Measurements from ENCODE around the gene PPIF.
A peak's percentile ranks its signal among the peaks of the same experiment; 100 is the strongest.

Gene PPIF

GRCh38 chr10:79347226-79347893 is at the start of gene PPIF:
PPIF (plus strand) TSS chr10:79347469; CDS start chr10:79347549, 80 bp downstream.
- H3K4me3 Mint-ChIP-seq, result peak within 1 kb of the TSS; percentile 92
- H3K36me3 Mint-ChIP-seq (ENCODE audit: low read depth), result peaks cover 40% of the 10 kb centered on the region
- H3K27ac Mint-ChIP-seq, result peak within 1 kb of the TSS; percentile 94
- no peaks in the 10 kb centered on the region for H3K27me3 Mint-ChIP-seq (ENCODE audit: low read depth)
- peaks cover 51% of the 10 kb centered on the region for H3K4me1 Mint-ChIP-seq (ENCODE audit: low read depth)
- H3K9me3 Mint-ChIP-seq, result no peaks in the 10 kb centered on the region

- Mint-ChIP-seq H3K27ac (no peak overlapping the region), H3K4me3 (no peak overlapping the region), H3K9me3 (no peaks in the 10 kb centered on the region), H3K27me3 (ENCODE audit: low read depth) (no peaks in the 10 kb centered on the region), H3K4me1 (ENCODE audit: low read depth) (peaks cover 27% of the 10 kb centered on the region), H3K36me3 (ENCODE audit: low read depth) (peaks cover 42% of the 10 kb centered on the region)
These were observed 48.6 kb upstream of the PPIF start for GRCh38 chr10:79298403-79299244.

GRCh38 chr10:79299397-79300241 is 47.6 kb upstream of the PPIF start:
- Mint-ChIP-seq H3K27ac (no peak overlapping the region), H3K36me3 (ENCODE audit: low read depth) (peaks cover 43% of the 10 kb centered on the region)

GRCh38 chr10:79300711-79301110 is 46.6 kb upstream of the PPIF start:
- H3K36me3 Mint-ChIP-seq (ENCODE audit: low read depth), result peaks cover 40% of the 10 kb centered on the region
- no peaks in the 10 kb centered on the region for H3K27me3 Mint-ChIP-seq (ENCODE audit: low read depth)
- H3K4me1 Mint-ChIP-seq (ENCODE audit: low read depth), result peaks cover 11% of the 10 kb centered on the region
- H3K4me3 Mint-ChIP-seq, result no peak overlapping the region
- no peak overlapping the region for H3K27ac Mint-ChIP-seq
- no peaks in the 10 kb centered on the region for H3K9me3 Mint-ChIP-seq

More at GRCh38 chr10:79299397-79300241, 47.6 kb upstream of the PPIF start:
- Mint-ChIP-seq H3K9me3 (no peaks in the 10 kb centered on the region), H3K4me3 (no peak overlapping the region), H3K4me1 (ENCODE audit: low read depth) (peaks cover 19% of the 10 kb centered on the region), H3K27me3 (ENCODE audit: low read depth) (no peaks in the 10 kb centered on the region)

- Mint-ChIP-seq H3K27me3 (ENCODE audit: low read depth) (no peaks in the 10 kb centered on the region), H3K4me1 (ENCODE audit: low read depth) (peaks cover 7% of the 10 kb centered on the region), H3K9me3 (no peaks in the 10 kb centered on the region), H3K36me3 (ENCODE audit: low read depth) (peaks cover 40% of the 10 kb centered on the region), H3K4me3 (no peak overlapping the region), H3K27ac (peak overlapping the region; percentile 24)
These were observed 45.3 kb upstream of the PPIF start for GRCh38 chr10:79301754-79302530.

GRCh38 chr10:79303631-79304478 is 43.4 kb upstream of the PPIF start:
- peak overlapping the region; percentile 52 for H3K27ac Mint-ChIP-seq
- peaks cover 37% of the 10 kb centered on the region for H3K36me3 Mint-ChIP-seq (ENCODE audit: low read depth)
- H3K27me3 Mint-ChIP-seq (ENCODE audit: low read depth), result no peaks in the 10 kb centered on the region
- peaks cover 2% of the 10 kb centered on the region for H3K4me1 Mint-ChIP-seq (ENCODE audit: low read depth)
- no peak overlapping the region for H3K4me3 Mint-ChIP-seq
- no peaks in the 10 kb centered on the region for H3K9me3 Mint-ChIP-seq

GRCh38 chr10:79304479-79305087 is 42.7 kb upstream of the PPIF start:
- Mint-ChIP-seq H3K27ac (peak overlapping the region; percentile 68), H3K27me3 (ENCODE audit: low read depth) (no peaks in the 10 kb centered on the region), H3K9me3 (no peaks in the 10 kb centered on the region), H3K36me3 (ENCODE audit: low read depth) (peaks cover 39% of the 10 kb centered on the region), H3K4me3 (no peak overlapping the region), H3K4me1 (ENCODE audit: low read depth) (peaks cover 5% of the 10 kb centered on the region)

GRCh38 chr10:79305515-79305914 is 41.8 kb upstream of the PPIF start:
- Mint-ChIP-seq H3K27ac (no peak overlapping the region), H3K4me3 (no peak overlapping the region), H3K27me3 (ENCODE audit: low read depth) (no peaks in the 10 kb centered on the region), H3K4me1 (ENCODE audit: low read depth) (peaks cover 6% of the 10 kb centered on the region), H3K36me3 (ENCODE audit: low read depth) (peaks cover 35% of the 10 kb centered on the region), H3K9me3 (no peaks in the 10 kb centered on the region)

GRCh38 chr10:79305988-79306387 is 41.3 kb upstream of the PPIF start:
- Mint-ChIP-seq H3K4me3 (no peak overlapping the region), H3K36me3 (ENCODE audit: low read depth) (peaks cover 32% of the 10 kb centered on the region), H3K27me3 (ENCODE audit: low read depth) (no peaks in the 10 kb centered on the region), H3K4me1 (ENCODE audit: low read depth) (peaks cover 8% of the 10 kb centered on the region), H3K9me3 (no peaks in the 10 kb centered on the region), H3K27ac (no peak overlapping the region)

GRCh38 chr10:79306644-79307220 is 40.5 kb upstream of the PPIF start:
- Mint-ChIP-seq H3K36me3 (ENCODE audit: low read depth) (peaks cover 26% of the 10 kb centered on the region), H3K27me3 (ENCODE audit: low read depth) (no peaks in the 10 kb centered on the region), H3K27ac (no peak overlapping the region), H3K4me1 (ENCODE audit: low read depth) (peaks cover 8% of the 10 kb centered on the region), H3K9me3 (no peaks in the 10 kb centered on the region), H3K4me3 (no peak overlapping the region)

GRCh38 chr10:79308016-79308415 is 39.3 kb upstream of the PPIF start:
- no peaks in the 10 kb centered on the region for H3K27me3 Mint-ChIP-seq (ENCODE audit: low read depth)
- peaks cover 30% of the 10 kb centered on the region for H3K36me3 Mint-ChIP-seq (ENCODE audit: low read depth)
- H3K27ac Mint-ChIP-seq, result no peak overlapping the region

GRCh38 chr10:79308969-79309665 is 38.2 kb upstream of the PPIF start:
- Mint-ChIP-seq H3K36me3 (ENCODE audit: low read depth) (peaks cover 36% of the 10 kb centered on the region), H3K27me3 (ENCODE audit: low read depth) (no peaks in the 10 kb centered on the region), H3K4me3 (no peak overlapping the region), H3K9me3 (no peaks in the 10 kb centered on the region), H3K4me1 (ENCODE audit: low read depth) (peaks cover 8% of the 10 kb centered on the region), H3K27ac (peak overlapping the region; percentile 69)

More at GRCh38 chr10:79308016-79308415, 39.3 kb upstream of the PPIF start:
- H3K9me3 Mint-ChIP-seq, result no peaks in the 10 kb centered on the region
- H3K4me3 Mint-ChIP-seq, result no peak overlapping the region
- H3K4me1 Mint-ChIP-seq (ENCODE audit: low read depth), result peaks cover 8% of the 10 kb centered on the region
